NT2/D1 (cell line): Measurements from ENCODE around the gene LRRC36.

Source experiments
- SUZ12 ChIP-seq: IDR thresholded peaks from 2 replicates; pipeline ENCODE4 v1.6.1; 2011; ENCODE audit not compliant: insufficient read length, insufficient read depth; ENCODE audit errors: extremely low read depth
- YY1 ChIP-seq: IDR thresholded peaks from 2 replicates; pipeline ENCODE4 v1.6.1; 2011; ENCODE audit not compliant: insufficient read length, insufficient read depth

DNA sequence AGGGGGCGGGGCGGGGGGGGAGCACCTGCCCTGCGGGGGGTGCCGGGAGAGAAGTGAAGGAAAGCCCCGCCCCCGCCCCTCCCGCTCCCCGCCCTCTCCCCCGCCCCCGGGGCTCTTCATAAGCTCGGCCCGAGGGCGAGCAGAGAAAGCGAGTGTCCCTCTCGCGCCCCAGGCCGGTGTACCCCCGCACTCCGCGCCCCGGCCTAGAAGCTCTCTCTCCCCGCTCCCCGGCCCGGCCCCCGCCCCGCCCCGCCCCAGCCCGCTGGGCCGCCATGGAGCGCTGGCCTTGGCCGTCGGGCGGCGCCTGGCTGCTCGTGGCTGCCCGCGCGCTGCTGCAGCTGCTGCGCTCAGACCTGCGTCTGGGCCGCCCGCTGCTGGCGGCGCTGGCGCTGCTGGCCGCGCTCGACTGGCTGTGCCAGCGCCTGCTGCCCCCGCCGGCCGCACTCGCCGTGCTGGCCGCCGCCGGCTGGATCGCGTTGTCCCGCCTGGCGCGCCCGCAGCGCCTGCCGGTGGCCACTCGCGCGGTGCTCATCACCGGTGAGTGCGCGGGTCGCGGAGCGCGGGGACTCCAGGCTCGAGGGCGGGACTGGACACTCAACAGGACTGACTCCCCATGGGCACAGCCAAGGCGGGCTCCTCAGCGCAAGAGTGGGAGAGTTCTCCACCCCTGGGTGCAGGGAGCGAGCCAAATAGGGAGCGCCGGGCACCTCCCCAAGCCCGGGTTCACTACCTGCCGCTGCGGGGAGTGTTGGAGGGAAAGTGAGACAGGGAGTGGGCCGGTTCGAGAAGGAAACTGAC is 104.6 kb downstream of the LRRC36 start, which contains the start of gene HSD11B2:
- no peak for TF ChIP-seq YY1
- no peak for TF ChIP-seq SUZ12
